ENCODE measurements around the gene CADM2.

DNA sequence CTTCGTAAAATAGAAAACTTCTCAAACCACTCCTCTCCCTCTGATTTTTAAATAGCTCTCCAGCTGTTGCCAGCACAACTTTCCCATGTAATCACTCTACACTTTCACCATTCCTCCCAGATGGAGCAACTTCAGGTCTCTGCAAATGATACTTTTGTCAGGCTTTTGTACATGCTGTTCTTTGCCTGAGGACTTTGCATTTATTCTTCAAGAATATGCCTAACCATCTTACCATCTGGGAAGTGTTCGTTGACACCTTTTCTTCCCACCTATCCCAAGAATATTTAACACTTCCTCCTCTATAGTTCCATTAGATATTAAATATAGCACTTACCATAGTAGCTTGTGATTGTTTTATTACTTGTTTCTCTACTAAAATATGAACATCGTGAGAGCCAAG is 703.7 kb downstream of the CADM2 start:
- TF ChIP-seq, protein P1, sequence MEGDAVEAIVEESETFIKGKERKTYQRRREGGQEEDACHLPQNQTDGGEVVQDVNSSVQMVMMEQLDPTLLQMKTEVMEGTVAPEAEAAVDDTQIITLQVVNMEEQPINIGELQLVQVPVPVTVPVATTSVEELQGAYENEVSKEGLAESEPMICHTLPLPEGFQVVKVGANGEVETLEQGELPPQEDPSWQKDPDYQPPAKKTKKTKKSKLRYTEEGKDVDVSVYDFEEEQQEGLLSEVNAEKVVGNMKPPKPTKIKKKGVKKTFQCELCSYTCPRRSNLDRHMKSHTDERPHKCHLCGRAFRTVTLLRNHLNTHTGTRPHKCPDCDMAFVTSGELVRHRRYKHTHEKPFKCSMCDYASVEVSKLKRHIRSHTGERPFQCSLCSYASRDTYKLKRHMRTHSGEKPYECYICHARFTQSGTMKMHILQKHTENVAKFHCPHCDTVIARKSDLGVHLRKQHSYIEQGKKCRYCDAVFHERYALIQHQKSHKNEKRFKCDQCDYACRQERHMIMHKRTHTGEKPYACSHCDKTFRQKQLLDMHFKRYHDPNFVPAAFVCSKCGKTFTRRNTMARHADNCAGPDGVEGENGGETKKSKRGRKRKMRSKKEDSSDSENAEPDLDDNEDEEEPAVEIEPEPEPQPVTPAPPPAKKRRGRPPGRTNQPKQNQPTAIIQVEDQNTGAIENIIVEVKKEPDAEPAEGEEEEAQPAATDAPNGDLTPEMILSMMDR (IDR thresholded peaks at IDR 0.05): no peak
- TF ChIP-seq POLR2A (IDR thresholded peaks at IDR 0.05) (no peak), POLR2AphosphoS5 (IDR thresholded peaks at IDR 0.05) (no peak)

Data from prostate gland (tissue), 2 donors.